Muscle of arm (tissue), 12 donors: ENCODE data around the gene CCDC87. TPM values are rescaled to one million over a fixed set of nuclear protein-coding genes. Genes with fewer than 3 reads are reported as not detected.
"Not testable (repeated sequence)": the region's sequence is repeated elsewhere in the genome, so short reads cannot be mapped to it uniquely, and the experiment has no call there.

Experiments used
- DNase-seq: peaks from one replicate; pipeline ENCODE4 v3.0.0-alpha.2; 2013
- polyA plus RNA-seq, 12 donors: library from polyadenylated mRNA; unstranded; fragments of 120-200 nt; gene quantifications; one replicate each; pipeline ENCODE4 v1.2.1, GENCODE V29; 2013; ENCODE audit not compliant: insufficient read length in 12 of 12

The CCDC87 gene
- polyA plus RNA-seq, 12 donors, result 0.08 to 0.27 (median 0.12) TPM; not detected in 3

DNA sequence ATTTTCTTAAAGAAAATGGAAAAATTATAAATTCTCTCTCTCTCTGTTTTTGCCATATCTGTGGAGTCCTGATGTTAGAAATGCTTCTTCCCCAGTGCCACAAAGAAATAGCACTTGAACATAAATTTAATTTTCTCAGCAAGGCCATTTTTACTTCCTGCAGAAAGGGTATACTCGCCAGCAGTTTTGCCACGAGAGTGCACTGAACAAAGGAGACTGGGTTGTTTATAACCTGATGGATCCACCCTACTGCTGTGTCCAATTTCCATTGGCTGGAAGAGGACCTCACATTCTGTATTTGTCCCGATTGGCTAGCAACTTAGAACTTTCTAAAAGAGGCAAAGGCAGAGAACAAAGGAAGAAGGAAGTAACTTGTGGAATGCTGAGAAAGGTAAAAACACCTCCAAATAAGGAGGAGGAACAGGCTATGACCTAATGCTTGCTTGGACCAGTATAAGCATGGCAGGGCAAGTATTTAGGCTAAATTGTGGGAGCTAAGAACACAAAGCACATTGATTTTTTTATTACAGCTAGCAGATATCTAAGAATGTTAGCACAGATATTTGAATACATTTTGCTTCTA lies 10.2 kb downstream of the CCDC87 start:
- not testable (repeated sequence) for DNase-seq

DNA sequence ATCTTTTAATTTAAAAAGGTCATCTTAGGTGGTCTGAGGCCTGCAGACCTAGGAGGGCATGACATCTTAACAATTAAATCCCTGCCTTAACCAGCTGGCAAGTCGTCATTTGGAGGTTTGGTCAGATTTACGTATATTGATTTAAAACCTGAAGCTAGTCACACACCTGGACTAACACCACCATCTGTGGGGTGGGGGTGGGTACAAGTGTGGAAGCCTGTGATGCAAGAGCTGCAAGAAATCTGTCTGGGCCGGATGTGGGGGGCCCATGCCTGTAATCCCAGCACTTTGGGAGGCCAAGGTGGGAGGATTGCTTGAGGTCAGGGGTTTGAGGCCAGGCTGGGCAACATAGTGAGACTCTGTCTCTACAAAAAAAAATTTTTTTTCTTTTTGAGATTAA lies 11.6 kb downstream of the CCDC87 start:
- no peak for DNase-seq

DNA sequence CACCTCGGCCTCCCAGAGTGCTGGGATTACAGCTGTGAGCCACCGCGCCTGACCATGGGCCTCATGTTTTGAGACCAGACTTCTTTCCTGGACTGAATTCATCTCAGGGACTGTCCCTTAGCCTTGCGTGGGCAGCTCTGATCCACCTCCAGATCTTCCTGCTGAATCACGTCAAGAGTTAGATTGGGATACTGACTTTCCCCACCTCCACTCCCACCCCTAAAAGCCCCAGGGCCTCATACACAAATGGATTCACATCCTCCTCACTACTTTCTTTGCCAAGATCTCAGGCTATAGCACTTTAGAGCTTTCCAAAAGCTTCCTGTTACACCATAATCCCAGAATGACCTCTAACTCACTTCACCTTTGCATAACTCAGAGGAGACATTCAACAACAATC lies 12.1 kb downstream of the CCDC87 start:
- DNase-seq, result no peak

DNA sequence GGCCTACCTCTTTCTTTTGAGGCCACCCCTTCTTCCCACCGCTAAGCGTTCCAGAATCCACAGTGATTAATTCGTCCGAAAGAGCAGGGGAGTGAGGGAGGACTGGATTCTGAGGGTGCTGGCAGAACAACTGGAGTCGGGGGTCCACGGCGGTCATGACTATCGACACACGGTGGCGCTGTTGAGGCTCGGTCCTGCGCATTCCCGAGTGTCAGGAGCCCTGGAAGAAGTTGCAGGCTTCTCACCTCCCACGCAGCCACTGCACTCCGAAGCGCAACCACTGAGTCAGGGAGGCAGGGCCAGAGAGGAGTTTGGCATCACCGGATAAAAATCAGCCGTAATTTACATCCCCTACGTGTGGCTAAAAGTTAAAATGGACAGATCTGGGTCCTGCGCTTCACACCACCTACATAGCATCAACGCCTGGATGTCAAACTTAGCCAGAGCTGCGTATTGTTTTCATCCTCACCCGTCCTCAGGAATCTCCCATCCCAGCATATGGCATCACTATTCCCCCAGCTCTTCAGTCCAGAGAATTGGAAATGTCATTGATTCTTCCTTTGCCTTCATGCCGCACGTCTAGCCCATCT lies 13.8 kb downstream of the CCDC87 start:
- peak; percentile 77 for DNase-seq

DNA sequence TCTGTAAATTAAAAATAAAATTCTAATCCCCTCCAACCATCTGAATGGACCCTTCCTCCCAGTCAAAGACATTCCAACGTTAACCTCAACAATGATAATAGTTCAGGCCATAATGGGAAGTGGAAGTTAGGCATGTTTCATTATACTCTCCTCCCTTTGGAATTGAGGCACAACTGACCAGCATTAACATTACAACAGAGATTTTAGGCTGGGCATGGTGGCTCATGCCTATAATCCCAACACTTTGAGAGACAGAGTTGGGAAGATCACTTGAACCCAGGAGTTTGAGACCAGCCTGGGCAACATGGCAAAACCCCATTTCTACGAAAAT lies 22.0 kb downstream of the CCDC87 start:
- DNase-seq, result no peak

DNA sequence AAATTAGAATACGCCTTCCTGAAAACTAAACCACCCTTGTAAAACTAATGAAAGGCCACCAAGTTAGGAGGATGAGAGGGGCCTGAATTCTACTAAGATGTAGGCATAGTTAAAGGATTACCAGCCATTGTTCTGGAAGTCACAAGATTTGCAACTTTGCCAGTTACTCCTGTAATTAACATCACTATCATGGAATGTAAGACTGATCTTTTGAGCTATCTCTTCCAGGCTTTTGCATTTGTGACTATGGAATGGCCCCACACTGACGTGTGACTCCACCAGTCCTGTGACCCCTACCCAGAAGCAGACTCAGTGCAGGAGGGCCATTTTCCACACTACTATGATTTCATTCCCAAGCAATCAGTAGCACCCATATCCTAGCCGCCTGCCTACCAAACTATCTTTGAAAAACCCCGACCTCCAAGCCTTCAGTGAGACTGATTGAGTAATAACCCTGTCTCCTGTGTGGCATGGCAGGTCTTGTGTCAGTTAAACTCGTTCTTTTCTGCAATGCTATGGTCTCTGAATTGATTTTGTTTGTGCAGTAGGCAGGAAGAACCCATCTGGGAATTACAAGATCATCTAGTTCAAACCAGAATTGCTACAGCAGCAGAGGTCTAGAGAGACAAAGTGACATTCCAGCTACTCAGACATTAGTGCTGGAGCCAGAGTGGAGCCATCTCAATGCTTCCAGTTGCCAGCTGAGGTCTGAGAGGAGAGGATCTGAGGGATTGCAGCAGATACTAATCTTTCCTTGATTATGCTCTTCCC lies 22.6 kb downstream of the CCDC87 start:
- no peak for DNase-seq

DNA sequence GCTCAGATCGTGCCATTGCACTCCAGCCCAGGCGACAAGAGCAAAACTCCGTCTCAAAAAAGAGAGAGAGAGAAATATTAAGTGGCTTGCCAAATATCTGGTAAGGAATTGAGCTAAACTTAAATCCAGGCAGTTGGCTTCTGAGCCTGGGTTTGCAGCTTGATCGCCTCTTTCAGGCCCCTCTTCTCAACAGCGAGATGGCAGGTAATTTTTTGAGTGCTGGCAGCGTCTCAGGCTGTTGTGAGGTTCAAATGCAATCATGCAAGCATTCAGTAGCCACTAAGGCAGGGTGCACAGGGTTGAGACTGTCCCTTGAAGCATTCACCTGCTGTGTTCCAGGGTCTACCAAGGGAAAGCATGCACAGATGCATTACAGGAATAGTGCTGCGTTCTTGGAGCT lies 23.8 kb downstream of the CCDC87 start:
- DNase-seq, result no peak

DNA sequence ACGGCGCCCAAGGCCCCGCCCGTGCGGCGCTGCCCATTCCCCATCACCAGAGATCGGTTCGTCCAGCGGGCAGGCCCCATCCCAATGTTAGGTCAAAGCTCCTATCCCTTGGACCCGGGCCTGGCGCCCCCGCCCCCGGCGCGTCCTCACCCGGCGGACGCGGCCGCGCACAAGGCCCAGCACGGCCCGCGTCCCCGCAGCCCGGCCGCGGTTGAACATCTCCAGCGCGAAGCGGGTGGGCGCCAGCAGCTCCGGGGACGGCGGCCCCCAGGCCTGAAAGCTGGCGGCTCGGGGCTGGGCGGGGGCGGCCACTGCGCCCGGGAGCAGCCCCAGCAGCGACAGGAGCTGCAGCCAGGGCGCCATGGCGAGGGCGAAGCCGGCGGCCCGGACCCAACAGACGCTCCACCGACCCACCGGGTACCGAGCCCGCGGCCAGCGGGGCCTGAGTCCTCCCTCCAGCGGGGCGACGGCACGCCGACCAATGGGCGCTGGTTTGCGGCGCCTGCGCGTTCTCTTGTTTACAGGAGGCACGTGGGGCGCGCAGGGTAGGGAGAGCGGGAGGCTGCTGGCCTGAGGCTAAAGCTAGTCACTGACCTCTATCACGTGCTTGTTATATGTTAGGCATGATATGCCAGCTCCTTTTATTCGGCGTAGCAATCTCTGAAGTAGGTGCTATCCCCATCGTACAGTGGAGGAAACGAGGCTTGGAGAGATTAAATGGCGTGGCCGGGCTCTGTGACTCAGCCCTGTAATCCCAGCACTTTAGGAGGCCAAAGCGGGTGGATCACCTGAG lies 24.5 kb downstream of the CCDC87 start, which contains the start of gene CTSF:
Gene CTSF (minus strand): TSS at position 483 of the 793 bp plus-strand sequence. CDS start 120 bp downstream, at position 363.
- DNase-seq, result peak; percentile 73

DNA sequence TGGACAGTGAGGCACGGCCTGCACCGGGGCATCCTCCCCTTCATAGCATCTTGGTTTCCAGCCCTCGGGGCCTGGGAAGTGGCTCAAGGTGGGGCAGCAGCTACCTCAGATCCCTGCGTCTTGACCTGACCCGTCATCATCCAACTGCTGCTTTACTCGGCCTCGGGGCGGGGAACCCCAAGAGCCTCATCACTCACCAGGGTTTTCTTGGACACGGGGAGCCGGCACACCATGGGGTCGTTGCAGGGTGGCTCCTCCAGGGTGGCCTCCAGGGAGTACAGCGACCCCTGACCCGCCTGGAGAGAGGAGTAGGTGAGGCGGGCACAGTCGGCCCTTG lies 25.1 kb downstream of the CCDC87 start:
- DNase-seq, result no peak

DNA sequence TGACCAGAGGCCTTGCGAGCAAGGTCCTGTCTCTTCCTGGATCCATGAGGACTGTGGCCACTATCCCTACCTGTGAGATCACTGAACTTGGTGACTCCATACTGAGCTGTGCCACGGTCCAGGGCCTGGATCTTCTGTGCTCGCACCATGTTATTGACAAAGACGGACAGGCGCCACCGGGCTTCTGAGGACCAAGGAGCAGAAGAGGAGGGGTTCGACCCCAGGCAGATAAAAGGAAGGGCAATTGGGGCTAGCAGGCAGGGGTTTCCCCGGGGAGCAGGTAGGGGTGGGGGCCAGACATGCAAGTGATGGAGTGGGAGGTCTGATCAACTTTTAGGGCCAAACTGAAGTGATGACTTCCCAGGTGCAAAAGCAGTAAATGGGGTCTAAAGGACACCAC lies 26.6 kb downstream of the CCDC87 start:
- DNase-seq, result no peak

DNA sequence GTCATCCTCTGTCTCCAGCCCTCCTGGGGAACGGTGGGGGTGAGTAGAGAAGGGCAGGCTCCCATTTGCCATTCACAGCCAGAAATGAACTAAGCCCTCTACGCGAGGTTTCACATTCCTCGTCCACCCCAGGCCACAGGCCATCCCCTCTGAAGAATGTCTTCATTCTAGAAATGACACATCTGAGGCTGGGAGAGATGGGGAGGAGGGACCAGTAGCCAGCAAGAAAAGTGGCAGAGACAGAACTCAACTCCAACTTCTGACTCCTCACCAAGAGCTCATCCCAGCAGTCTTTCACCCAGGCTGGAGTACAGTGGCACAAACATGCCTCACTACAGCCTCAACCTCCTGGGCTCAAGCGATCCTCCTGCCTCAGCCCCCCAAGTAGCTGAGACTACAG lies 27.9 kb downstream of the CCDC87 start:
- no peak for DNase-seq

DNA sequence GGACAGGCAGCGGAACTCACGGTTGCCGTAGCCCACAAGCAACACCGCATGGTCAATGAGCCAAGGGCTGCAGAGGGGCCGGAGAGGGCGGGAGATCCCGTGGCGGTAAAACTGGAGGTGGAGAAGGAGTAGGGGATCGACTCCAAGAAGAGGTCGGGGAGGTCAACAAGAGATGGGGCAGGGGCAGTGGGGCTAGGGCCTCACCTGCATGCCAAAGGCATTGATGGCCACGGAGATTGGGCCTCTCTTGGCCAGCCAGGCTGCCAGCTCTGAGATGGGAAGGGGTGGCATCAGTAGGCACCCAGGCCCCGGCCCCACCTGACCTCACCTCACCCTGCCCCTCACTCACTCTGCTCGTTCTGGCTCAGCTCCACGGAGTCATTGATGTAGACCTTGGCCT lies 28.3 kb downstream of the CCDC87 start:
- no peak for DNase-seq

DNA sequence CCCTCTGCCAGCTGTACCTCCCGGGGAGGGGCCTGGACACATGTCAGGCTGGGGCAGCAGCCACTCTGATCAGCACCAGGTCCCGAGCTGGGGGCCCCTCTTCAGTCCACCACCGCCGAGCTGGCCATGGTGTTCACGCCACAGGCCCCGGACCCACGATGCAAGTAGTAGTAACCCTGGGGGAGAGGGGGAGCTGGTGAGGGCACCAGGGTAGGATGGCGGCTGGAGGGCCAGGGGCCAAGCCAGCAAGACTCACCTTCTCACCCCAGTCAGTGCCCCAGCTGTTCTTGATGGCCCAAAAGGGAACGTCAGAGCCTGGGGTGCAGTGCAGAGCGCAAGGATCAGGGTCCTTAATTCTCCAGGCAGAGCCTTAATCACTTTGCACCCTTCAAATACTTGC lies 29.0 kb downstream of the CCDC87 start:
- no peak for DNase-seq

DNA sequence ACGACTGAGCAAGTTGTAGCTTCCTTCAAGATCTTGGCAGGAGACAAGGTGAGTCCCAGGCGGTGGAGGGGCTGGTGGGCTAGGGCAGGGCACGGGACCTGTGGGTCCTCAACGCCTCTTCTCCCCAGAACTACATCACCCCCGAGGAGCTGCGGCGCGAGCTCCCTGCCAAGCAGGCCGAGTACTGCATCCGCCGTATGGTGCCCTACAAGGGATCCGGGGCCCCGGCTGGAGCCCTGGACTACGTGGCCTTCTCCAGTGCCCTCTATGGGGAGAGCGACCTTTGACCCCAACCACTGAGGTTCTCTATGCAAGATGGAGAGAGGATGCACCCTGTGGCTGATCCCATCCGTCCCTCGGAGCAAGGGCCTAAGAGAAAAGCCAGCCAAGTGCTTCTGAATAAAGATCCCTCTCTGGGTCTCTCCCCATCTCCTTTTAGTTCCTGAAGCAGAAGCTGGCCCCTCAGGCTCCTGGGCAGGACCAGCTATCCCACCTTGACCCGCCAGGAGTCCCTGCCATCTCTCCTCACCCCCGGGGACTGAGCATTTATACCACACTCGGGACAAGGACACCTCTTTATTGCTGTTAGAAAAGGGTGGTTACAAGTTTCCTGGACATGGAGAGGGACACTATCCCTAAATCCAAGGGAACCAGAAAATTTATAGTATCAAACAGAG lies 29.8 kb downstream of the CCDC87 start:
- DNase-seq, result no peak

DNA sequence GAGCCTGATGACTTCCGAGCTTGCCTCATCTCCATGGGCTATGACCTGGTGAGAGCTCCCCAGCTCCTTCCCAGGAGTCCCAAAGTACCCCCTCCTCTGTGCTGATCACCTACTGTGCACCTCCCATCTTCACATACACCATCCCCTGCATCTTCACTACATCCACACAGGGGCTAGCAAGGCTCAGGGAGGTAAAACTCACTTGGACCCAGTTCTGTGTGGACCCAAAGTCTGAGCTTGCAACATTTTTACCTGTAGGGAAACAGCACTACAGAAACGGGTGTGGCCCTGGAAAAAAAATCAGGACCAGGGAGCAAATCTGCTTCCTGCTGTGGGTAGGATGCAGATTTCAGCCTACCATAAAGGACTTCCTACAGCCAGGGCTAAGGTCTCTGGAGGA lies 30.6 kb downstream of the CCDC87 start:
- DNase-seq, result no peak

DNA sequence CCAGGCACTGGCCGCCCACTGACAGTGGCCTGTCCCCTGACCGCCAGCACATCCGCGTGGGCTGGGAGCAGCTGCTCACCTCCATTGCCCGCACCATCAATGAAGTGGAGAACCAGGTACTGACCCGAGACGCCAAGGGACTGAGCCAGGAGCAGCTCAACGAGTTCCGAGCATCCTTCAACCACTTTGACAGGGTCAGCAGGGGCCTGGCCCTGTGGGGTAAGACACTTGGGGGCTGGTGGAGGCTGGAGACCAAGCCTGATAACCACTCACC lies 31.0 kb downstream of the CCDC87 start:
- no peak for DNase-seq

DNA sequence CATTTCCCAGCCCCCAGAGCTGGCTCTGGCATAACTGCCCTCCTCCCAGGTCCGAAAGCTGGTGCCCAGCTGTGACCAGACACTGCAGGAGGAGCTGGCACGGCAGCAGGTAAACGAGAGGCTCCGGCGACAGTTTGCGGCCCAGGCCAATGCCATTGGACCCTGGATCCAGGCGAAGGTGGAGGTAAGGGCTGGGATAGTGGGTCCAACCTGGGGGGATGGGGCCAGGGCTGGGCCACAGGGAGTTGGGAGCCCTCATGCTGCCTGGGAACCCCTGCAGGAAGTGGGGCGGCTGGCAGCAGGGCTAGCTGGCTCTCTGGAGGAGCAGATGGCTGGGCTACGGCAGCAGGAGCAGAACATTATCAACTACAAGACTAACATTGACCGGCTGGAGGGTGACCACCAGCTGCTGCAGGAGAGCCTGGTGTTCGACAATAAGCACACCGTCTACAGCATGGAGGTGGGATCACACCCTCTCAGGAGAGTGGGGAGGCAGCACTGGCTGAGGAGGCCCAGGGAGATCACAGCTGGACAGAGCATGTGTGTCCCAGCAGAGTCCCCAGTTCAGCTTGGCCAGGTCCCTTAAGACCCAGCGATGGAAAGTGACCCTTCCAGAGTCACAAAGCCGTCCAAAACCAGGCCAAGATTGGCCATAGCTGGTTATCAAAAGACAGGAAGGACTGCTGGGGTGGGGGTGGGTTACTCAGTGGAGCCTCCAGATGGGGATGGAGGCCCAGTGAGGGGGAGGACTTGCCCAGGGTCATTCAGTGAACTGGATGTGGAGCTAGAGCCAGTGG lies 31.5 kb downstream of the CCDC87 start:
- no peak for DNase-seq

DNA sequence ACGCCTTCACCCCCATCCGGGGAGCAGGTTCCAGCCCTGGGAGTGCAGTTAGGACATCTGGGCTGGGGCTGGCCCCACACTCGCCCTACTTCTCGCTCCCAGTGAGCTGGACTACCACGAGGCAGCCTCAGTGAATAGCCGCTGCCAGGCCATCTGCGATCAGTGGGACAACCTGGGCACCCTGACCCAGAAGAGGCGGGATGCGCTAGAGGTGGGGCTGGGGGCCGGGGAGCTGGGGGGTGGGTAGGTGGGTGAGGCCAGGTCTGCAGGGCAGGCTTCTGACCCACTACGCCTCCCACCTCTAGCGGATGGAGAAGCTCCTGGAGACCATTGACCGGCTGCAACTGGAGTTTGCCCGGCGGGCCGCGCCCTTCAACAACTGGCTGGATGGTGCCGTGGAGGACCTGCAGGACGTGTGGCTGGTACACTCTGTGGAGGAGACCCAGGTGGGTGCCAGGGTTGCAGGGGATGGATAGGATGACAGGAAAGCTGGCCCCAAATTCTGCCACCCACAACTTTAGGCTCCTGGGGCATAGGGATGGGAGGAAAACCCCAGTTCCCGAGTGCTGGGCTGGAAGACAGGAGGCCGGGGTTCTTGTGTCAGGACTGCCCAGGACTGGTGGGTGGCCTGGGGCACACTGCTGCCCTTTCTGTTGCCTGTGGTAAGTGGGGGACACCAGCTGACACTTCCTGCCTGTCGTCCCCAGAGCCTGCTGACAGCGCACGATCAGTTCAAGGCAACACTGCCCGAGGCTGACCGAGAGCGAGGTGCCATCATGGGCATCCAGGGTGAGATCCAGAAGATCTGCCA lies 32.8 kb downstream of the CCDC87 start:
- no peak for DNase-seq

DNA sequence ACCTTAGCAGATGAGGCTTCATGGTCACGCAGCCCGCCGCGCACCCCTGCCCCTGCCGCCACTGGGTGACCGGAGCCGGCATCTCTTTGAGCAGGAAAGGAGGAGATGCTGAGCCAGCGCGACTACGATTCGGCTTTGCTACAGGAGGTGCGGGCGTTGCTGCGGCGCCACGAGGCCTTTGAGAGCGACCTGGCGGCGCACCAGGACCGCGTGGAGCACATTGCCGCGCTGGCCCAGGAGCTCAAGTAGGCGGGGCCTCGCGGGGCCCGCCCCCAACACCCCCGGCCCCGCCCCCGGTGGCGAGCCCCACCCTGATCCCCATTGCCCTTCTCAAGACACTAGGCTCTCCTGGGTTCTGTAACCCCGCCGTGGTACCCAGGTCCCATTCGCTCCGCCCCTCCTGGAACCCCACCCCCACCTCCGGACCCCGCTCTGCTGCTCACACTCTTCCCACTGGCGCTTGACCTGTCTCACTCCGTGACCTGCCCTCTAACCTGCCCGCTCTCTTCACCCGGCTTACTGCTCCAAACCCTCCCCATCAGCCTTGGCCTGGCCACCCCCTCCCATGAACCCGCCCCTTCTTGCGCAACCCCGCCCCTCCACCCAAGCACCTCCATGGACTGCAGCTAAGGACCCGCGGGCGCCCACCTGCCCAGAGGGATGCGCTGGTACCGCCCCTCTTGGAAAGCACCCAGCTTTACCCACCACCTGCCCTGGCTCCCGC lies 33.6 kb downstream of the CCDC87 start:
- DNase-seq, result no peak

DNA sequence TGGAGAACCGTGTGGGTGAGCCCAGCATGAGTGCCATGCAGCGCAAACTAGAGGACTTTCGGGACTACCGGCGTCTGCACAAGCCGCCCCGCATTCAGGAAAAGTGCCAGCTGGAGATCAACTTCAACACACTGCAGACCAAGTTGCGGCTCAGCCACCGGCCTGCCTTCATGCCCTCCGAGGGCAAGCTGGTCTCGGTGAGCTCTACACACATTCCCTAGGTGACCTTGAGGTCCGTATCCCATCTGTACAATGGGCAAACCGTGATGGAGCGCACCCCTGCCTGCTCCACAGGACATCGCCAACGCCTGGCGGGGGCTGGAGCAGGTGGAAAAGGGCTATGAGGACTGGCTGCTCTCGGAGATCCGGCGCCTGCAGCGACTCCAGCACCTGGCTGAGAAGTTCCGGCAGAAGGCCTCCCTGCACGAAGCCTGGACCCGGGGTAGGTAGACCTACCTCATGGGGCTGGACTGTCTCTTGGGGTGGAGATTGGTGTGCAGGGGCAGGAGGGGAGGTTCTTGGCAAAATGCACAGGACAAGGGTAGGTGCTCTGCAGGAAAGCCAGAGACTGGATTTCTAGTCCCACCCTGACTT lies 35.0 kb downstream of the CCDC87 start:
- DNase-seq, result no peak
